HG03108 (cell line): ENCODE measurements around the gene SPATS1.
"Not testable (repeated sequence)": the region's sequence is repeated elsewhere in the genome, so short reads cannot be mapped to it uniquely, and the experiment has no call there.

Source experiments
- ATAC-seq: cut with Tn5 transposase; IDR thresholded peaks from one replicate; pipeline ENCODE4 v1.9.1; 2021; ENCODE audit warnings: moderate library complexity; ENCODE audit not compliant: unreplicated experiment

Gene SPATS1

DNA sequence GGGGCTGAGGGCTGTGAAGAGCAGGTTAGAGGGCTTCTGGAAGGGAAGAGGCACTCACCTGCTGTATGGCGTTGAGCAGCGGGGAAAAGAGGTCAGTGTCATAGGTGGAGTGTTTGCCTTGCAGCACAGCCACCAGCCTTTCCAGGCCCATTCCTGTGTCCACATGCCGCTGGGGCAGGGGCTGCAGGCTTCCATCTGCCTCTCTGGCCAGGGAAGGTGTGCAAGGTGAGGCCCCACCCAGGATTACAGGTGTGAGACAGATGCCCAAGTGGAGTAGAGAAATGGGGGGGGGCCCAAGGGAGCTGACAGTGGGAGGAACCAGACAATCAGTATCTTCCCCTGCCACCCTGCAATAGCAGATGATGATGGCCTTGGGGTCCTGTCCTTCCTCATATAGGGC lies 32.2 kb upstream of the SPATS1 start:
- no peak for ATAC-seq

DNA sequence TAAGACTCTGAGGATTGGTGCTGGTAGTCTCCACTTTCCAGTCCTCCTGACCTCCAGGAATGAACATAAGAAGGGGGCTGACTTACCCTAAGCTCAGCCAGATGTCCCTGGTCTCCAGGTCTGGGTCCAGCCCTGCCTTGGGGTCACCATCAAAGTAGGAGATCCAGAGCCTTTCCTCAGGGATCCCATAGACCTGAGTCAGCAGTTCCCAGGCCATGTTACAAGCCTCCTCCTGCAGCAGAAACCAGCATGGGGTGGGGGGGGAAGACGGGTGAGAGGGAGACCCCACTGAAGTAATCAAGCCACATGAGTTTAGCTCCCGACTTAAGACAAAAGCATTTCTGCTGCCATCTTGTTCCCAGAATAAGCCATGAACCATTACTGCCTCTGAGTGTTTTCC lies 31.1 kb upstream of the SPATS1 start:
- no peak for ATAC-seq

DNA sequence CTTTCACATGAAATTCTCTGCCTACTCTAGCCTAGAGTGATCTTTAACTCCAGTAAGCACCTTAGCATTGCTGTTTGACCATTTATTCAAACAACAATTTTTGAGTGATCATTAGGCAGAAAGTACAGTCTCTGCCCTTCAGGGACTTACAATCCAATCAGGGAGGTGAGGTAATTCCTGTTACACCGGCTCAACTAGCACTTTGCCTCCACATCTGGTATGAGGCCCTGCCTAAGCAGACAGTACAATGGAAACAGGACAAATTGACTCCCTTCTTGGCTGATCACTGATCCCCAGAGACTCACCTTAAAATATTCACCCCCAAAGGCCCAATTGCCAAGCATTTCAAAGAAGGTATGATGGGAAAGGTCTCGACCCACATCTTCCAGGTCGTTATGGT lies 30.7 kb upstream of the SPATS1 start:
- no peak for ATAC-seq

DNA sequence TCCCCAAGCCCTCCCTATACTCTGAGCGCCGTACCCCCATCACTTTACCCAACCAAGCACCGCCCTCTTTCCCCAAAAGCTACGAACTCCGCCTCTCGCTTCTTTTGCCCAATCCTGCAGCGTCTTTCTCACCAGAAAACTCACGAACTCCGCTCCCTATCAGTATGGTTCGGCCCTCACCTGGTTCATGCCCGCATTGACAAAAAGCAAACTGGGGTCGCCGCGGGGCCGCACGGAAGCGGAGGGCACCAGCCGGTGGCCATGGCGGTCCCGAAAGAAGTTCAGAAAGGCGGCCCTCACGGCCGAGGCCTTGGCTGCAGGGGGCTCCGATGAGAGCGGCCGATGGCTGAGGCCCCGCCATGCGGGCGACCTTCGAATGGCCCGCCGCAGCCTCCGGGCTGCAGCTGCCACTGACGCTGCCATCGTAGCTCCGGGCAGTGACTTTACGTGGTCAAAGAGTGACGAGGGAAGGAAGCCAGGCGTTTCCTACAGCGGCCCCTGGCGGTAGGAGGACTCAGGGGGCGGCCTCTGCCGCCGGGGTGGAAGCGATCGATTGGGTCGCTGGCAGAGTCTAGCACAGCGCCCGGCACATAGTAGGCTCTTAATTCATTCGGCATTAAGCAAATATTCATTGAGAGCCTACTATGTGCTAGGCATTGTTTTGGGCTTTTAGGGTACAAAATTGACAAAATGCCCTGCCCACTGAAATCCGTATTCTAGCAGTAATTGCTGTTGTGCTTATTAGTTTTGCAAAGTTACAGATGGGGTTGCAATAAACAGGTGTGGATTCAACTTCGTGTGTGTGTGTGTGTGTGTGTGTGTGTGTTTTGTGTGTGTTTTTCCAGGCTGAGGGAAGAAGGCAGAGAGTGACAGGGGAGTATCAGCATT lies 29.3 kb upstream of the SPATS1 start, which contains the start of gene AARS2:
AARS2 (minus strand) TSS at position 447 of the 888 bp plus-strand sequence; CDS start at position 423, 24 bp downstream.
- peak; percentile 87 for ATAC-seq

DNA sequence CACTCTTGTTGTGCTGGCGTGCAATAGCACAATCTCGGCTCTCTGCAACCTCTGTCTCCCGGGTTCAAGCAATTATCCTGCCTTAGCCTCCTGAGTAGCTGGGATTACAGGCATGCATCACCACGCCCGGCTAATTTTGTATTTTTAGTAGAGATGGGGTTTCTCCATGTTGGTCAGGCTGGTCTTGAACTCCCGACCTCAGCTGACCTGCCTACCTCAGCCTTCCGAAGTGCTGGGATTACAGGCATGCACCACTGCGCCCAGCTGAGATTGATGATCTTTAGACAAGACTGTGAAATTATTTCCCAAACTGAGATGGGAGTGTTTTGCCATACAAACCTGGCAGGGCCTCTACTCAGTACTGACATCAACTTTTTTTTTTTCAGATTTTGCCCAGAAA lies 27.8 kb upstream of the SPATS1 start:
- ATAC-seq, result not testable (repeated sequence)

DNA sequence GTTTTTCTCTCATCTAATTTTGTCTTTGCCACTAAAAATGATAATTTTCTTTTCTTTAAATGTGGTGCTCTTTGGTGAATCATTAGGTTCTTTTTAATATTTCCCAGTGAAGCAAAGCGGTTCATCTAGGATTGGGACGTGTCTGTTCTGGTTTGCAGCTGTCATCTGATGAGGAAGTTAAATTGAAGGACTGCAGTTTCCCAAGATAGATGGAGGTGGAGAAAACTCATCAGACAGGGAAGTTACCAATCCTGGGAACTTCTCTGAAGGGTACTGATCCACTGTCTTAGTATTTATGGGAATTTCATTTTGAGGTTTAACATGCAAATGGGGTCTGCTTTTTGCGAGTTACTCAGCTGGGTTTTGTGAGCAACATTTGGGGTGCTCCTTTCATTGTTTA lies 26.9 kb upstream of the SPATS1 start:
- ATAC-seq, result no peak

DNA sequence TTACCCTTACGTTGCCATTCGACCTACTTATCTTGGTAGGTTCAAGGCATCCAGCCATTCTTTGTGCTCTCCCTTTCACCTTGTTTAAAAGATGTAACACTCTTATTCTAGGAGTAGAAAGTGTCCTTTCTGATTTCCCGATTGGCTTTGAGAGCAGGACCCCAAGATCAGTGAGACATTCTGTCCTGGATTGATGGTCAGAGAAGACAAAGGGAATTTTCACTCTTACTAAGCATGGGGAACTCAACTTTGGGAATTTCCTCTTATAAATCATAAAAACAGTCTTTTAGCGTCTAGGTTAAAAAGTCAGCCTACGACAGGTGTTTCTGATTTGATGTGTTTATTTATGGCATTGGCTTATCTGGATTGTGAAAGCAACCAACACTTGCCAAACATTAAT lies 26.5 kb upstream of the SPATS1 start:
- no peak for ATAC-seq

DNA sequence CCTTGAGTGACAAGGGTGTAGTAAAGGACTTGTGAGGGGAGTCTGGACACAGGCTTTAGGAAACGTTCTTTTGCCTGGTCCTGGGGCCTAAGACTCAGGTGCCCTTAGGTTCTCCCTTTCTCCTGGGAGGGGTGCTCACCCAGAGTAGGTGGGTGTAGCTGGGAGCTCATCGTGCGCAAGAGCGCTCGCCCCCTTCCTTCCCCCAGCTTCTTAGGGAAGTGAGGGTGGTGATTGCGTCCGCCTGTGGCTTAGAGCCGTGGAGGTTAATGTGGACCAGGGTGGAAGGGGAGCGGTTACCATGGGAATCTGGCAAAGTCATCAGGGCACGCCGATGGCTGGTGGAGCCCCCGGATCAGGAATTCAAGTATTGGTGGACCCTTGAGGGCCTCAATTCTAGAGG lies 26.0 kb upstream of the SPATS1 start:
- no peak for ATAC-seq

DNA sequence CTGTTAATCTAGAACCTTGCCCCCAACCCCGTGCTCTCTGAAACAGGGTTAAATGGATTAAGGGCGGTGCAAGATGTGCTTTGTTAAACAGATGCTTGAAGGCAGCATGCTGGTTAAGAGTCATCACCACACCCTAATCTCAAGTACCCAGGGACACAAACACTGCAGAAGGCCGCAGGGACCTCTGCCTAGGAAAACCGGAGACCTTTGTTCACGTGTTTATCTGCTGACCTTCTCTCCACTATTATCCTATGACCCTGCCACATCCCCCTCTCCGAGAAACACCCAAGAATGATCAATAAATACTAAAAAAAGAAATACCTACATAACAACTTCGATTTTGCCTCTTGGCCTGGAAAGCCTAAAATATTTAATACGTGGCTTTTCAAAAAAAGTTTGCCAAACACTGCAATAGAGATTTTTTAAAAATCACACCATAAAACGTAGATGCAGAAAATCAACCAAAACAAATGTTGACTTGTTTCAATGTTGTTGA lies 25.3 kb upstream of the SPATS1 start:
- ATAC-seq, result not testable (repeated sequence)

DNA sequence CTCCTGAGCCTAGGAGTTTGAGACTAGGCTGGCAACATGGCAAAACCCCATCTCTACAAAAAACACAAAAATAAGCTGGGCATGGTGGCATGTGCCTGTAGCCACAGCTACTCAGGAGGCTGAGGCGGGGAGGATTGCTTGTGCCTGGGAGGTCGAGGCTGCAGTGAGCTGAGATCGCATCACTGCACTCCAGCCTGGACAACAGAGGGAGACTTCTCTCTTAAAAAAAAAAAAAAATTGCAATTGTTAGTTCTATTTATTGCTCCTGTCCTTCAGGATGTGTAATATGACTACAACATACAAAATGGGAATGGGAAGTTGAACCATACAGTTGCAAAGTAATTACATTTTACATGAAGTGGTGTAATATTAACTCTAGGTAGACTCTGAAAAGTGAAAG lies 21.2 kb upstream of the SPATS1 start:
- no peak for ATAC-seq

DNA sequence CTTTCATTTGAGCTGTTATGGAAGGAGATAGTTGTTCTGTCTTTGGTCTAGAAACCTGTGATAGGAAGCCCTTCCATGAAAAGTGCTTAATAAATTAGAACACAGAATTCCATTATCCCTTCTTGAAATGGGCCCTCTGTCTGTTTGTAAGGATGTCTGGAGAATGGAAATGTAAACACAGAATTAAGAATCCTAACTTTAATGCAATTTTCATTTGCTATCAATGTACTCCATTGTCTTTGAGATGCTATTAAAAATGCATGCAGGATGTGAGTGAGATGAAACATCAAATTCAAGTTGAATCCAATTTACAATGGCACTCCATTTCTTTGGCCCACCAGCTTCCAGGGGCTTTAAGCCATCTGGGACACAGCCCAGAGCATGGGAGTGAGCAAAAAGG lies 15.4 kb upstream of the SPATS1 start:
- ATAC-seq, result no peak

DNA sequence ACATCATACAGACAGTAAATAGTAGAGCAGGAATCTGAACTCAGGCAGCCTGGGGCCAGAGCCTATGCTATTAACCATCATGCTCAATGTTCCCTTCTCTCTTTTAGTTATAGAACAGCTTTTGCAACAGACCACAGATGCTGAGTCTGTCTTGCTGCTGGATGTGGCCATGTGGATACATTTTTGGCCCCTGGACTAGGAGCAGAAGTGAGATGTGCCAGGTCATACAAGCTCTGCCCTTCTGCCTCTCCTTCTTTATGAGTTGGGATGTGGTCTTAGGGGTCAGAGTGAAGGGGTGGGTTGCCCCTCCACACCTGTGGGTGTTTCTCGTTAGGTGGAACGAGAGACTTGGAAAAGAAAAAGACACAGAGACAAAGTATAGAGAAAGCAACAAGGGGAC lies 14.7 kb upstream of the SPATS1 start:
- ATAC-seq, result no peak

DNA sequence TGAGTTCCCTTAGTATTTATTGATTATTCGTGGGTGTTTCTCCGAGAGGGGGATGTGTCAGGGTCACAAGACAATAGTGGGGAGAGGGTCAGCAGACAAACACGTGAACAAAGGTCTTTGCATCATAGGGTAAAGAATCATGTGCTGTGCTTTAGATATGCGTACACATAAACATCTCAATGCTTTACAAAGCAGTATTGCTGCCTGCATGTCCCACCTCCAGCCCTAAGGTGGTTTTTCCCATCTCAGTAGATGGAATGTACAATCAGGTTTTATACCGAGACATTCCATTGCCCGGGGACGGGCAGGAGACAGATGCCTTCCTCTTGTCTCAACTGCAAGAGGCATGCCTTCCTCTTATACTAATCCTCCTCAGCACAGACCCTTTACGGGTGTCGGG lies 14.2 kb upstream of the SPATS1 start:
- ATAC-seq, result not testable (repeated sequence)

DNA sequence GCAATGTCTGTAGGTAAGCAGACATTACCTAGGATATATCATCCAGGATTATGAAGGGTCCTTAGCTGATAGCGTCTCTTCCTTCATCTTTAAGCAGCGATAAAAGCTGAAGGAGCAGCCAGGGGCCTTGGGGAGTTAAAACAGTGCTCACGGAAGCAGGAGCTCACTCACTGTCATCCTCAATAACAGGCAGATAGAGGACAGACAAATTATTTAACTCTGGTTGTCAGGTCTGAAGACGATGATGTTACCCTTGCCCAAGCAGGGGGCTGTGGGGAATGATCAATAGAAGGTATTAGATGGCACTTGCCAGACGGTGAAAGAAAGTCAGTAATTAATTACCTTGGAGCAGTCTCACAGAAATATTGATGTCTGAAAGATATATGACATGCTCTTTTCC lies 12.6 kb upstream of the SPATS1 start:
- ATAC-seq, result no peak

DNA sequence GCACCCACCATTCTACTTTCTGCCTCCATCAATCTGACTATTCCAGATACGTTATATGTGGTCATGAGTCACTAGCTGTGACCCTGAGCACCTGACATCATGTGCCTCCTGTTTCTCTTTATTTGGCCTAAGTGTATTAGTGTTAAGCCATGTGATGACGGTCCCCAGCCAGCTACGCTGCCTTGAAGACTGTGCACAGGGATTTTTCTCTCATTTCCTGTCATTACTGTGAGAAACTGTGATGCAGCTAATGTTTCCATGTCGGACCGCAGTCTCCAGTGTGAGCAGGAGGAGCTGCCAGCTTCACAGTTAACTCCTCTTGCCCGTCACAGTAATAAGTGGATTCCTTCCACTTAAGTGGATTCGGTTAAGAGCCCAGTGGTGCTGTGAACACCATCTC lies 9.9 kb upstream of the SPATS1 start:
- no peak for ATAC-seq

DNA sequence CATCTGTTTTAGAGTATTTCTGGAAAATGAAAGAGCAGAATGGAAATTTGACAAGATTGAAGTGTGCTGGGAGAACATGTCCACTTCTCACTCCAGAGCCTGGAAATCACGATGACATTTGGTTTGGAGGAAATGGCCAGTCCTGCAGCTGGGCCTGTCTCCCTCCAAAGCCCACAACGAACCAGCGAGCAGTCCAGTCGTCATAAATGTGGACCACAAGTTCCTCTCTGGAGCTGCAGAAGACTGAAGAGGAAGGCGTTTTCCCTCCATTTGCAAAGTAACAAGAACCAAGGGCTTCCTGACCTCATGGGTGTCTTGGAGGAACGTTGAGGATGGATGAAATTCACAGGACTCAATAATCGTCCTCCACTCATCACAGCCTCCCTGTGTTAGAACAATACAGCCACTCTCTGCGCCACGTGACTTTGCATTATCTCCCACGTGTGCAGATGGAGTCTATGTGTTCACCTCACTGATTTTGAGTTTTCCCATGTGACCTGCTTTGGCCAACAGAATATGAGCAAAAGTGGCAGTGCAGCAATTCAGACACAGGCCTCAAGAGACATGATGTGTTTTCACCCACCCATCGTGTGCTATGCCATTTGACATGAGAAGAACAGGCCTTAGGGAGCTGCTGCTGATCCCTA lies 9.1 kb upstream of the SPATS1 start:
- no peak for ATAC-seq

DNA sequence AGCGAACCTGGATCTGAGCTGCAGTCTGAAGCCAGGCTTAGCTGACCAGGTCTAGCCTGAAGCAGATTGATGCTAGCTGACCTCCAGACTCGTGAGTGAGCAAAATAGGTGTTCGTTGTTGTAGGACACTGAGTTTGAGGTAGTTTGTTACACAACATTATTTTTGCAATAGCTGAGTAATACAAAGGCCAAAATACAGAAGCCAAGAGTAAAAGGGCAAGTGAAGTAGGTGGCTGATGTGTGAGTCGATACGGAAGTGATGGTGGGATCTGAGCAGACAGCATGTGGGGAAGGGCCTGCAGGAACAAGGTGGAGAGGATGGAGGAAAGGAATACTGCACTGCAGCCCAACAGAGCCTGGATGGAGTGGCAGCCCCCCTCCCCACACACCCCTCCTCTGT lies 8.5 kb upstream of the SPATS1 start:
- no peak for ATAC-seq

DNA sequence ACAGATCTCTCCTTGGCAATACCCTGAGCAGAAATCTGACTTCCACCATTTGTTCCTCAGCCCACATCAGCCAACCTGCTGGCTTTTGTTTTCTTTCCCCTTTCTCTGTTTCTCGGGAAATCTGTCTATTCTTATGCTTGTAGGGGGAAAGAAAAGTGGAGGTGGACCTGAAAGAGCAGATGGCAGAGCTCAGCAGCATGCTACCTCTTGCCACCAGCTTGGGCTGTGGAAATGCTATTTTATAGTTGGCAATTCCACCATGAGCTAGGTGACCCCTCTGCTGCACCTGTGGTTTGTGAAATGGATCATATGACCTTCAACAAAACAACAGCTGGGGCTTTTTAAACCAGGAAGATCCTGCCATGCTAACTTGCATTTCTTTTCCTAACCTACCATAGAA lies 6.8 kb upstream of the SPATS1 start:
- ATAC-seq, result no peak

DNA sequence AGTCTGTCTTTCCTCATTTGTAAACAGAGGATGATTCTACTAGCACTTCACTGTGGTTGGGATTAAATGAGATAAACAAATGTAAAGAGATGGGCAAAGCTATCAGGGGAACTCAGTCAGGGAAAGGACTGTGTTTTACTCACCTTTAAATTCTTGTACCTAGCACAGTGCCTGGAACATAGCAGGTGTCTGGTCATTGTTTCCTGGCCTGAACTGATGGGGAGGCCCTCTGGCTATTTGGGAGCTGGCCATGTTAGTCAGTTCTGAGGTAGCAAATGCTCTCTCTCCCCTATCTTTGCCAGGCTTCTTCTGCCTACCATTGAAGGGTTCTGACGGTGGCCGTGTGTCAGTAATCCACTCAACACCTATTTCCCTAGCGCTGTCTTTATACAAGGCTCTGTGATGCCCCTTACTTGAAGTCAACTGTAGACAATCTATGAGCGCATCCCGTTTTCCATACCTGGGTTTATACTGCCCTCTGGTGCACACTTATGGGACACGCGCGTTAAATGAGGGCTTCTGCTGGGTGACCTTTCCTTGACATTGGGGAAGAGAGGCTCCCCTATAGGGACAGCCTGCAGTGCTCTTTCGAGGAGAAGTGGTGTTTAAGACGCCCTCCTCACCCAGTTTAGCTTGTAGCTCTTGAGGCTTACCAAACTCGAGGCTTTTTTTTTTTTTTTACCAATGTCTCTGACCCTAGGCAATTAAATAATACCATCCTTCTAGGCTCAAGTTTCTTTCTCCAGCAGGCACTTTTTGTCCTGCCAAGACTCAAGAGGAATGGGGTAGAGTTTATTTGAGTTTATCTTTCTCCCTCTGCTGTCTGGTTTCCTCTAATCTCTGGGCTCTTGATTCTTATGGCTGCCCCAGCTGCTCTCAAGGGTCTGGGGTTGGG lies 4.0 kb upstream of the SPATS1 start:
- no peak for ATAC-seq

DNA sequence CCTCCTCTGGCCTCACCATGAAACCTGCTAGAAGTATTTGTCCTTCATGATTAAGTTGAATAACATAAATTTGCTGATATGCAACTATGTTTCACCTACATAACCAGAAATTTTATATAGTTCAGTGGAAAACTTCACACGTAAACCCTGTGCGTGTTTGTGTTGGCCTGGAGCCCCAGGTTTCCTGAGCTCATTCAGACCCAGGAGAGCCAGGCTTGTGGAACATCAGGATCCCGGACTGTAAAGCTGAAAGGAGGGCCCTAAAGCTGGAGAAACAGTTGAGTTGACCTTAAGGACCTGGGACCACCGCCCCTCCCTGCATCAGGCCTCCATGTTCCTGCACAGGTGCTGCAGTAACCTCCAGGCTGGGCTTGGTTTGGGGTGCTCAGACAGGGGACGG lies 3.1 kb upstream of the SPATS1 start:
- ATAC-seq, result no peak
